ENCODE measurements around the gene TMEM184C. TPM values are rescaled to one million over a fixed set of nuclear protein-coding genes. Genes with fewer than 3 reads are reported as not detected.

Gene TMEM184C
- total RNA-seq, 1 donor from 2014 or later, result 29.8 TPM

DNA sequence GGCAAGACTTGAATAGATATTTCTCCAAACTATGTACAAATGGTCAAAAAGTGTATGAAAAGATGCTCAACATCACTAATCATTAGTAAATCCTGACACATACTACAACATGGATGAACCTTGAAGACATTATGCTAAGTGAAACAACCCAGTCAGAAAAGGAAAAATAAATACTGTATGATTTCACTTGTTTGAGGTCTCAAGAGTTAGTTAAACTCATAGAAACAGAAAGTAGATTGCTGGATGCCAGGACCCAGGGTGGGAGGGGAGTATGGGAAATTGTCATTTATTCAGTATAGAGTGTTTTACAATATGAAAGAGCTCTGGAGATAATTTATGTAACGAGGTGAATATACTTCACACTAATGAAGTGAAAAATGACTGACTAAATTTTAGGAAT, 34.4 kb downstream of the TMEM184C start:
- DNase-seq (ENCODE audit: low read depth in 2 of 2), result no peak

DNA sequence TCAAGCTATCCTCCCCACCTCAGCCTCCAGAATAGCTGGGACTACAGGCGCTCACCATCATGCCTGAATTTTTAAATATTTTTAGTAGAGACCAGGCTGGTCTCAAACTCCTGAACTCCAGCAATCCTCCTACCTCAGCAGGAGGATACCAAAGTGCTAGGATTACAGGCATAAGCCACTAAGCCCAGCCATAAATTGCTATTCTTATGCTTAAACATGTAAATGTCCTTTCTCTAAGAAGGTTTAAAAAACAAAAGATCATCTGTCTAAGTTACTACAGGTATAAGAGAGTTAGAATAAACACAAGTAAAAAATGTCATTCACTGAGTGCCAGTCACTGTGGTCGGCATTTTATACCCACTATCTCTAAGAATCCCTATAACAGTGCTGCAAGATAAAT, 38.4 kb downstream of the TMEM184C start:
- no peak for DNase-seq (ENCODE audit: low read depth in 2 of 2)

DNA sequence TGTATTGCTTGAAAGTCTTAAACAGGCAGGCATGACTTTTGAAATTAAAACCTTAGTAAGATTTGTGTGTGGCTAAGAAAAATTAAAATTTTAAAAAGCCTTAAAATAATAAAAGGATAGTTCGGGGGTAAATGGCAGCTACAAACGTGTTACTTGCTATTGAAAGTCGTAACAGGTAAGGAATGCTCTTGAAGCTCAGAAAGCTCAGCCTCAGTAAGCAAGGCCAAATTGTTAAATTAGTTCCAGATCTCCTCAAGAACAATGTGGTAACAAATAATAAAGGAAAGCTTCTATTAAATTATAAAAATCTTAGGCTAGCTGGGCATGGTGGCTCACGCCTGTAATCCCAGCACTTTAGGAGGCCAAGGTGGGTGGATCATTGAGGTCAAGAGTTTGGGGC, 41.3 kb downstream of the TMEM184C start:
- no peak for DNase-seq (ENCODE audit: low read depth in 2 of 2)

DNA sequence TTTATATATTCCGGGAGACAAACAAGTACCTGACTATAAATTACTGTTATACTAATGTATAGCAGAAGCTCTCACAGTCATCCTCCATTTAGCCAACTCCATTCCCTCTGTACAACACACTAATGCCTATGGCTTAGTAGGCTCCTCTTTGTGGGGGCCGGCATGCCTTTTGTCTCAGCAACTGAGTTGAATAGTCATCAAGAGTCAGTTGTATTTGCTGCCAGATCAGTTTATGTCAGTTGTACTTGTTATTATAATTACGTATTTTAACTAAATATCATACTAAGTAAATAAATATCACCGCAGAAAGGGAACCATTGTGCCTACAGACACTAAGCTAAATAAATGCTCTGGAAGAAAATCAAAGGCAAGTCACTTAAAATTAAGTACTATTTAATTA, 56.9 kb downstream of the TMEM184C start:
- no peak for DNase-seq (ENCODE audit: low read depth in 2 of 2)

DNA sequence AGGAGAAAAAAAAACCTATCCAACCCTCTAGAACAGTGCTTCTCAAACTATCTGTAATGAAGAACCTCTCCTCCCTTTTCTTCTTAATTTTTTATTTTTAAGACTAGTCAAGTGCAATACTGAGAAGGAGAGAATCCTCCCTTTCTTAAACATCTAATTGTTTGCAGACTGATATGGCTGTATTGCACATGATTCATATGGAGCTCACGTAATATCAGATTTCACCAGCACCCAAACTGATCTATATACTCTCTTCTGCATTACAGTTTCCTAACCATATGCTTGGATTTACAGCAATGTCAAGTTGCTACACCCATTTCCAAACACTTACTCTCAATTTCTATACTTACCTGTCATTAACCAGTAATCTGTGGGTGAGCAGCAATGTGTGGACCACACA, 57.3 kb downstream of the TMEM184C start:
- DNase-seq (ENCODE audit: low read depth in 2 of 2), result no peak

DNA sequence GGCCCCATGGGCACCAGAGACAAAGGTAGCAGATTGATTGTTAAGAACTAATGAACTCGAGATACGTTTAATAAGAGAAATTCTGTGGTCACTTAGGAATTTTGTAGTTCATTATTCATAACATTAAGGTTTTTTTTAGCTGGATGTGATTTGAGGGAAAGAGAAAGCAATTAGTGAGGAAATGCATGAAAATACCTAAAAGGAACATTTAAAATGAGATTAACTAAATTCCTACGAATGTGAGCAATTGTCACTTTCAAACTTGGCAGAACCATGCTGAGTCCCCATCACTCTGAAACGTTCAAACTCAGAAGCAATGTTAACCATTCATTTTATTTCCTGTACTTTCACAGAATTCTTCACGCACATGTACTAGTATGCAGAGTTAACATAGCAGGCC, 60.9 kb downstream of the TMEM184C start:
- no peak for DNase-seq (ENCODE audit: low read depth in 2 of 2)

DNA sequence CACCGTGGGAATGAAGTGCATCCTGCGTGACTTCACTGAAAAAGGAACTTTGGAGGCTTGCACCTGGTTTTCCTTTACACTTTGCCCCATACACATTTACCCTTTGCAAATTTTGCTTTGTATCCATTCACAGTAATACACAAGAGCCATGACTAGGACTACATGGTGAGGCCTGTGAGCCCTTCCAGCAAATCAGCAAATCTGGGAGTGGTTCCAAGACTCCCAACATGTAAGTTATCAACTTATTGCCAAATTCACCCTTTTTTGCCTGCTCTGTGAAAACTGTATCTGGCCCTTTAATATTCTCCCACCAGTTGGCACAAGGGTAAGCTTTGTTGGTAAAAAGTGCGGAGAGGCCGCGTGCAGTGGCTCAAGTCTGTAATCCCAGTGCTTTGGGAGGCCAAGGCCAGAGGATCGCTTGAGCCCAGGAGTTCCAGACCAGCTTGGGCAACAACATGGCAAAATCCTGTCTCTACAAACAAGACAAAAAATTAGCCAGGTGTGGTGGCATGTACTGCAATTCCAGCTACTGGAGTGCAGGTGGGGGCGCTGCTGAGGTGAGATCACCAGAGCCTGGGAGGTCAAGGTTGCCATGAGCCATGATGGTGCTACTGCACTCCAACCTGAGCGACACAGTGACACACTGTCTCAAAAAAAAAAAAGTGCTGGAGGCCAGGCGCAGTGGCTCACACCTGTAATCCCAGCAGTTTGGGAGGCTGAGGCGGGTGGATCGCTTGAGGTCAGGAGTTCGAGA, 61.8 kb downstream of the TMEM184C start:
- DNase-seq (ENCODE audit: low read depth in 2 of 2), result no peak

DNA sequence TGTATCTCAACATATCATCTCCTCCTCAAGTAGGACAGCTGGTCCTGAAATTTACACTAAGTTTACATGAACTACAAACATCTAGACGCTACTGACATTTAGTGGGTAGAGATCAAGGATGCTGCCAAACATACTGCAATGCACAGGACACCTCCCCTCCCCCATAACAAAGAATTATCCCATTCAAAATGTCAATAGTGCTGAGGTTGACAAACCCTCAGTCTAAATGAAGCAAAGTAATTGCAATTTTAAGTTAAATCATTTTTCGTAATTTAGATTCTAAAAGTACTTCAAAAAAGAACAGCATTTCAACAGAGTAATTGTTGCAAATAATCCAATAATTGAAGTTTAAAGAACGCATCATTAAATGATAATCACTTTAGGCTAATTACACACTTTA, 65.6 kb downstream of the TMEM184C start:
- no peak for DNase-seq (ENCODE audit: low read depth in 2 of 2)

DNA sequence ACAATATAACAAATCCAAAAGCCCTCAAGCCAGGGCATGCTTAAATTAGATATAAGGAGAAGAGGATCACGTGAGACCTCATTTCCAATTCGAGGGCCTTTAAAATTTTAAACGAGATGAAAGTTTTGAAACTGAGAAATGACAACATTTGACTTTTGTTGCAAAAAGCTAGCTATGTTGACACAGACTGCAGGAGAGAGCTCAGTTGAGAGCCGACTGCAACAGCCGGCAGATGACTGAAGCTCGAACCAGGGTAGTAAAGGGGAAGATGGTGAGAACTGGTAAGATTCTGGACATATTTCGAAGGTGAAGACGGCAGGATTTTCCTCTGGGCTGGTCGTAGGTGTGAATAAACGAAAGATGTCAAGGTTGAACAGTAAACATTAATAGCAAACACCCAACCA, 66.0 kb downstream of the TMEM184C start:
- peak; percentile 27 to 28 for DNase-seq (ENCODE audit: low read depth in 2 of 2)

DNA sequence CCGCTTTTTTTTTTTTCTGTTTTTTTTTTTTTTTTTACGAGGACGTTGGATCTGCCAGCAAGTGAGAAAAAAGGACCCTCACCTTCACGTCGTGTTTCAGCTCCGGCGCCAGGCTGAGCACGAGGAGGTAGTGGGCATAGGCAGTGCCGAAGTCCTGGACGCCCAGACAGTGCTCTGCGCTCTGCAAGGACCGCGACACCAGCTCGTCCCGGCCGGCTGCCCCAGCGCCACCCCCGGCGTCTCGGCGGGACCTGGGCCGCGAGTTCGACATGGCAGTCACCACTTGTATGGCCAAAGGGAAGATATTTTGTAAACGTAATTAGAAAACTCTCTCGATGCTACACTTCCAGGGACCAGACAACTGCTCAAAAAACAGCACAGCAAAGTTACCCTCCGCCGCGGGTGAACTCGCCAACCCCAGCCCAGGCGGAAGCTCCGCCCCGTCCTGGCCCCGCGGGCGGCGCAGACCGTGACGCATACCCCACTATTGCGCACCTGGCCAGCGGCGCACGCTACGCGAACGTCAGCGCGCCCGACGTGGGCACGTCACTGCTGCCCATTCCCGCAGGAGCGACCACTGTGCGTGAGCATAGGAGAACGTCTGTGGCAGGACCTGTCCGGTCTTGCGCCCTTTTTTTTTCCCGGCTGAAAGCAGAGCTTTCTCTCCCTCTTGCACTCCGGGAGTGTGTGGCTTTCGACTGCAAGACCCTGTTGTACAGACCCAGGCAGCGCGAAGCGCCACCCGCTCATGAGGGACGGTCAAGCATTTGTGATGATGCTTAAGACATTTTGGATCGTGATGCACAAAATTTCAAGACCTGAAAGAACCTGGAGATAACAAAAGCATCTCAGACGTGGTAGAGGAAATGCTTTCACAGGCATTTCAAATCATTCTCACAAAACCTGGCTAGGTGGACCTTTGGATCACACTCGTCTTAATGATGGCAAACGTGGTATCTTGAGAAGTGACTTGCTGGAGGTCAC, 66.8 kb downstream of the TMEM184C start, which contains the start of gene PRMT9:
Gene PRMT9 (minus strand): TSS at position 447 of the 984 bp plus-strand sequence. CDS start 176 bp downstream, at position 271.
- peak; percentile 94 to 95 for DNase-seq (ENCODE audit: low read depth in 2 of 2)

DNA sequence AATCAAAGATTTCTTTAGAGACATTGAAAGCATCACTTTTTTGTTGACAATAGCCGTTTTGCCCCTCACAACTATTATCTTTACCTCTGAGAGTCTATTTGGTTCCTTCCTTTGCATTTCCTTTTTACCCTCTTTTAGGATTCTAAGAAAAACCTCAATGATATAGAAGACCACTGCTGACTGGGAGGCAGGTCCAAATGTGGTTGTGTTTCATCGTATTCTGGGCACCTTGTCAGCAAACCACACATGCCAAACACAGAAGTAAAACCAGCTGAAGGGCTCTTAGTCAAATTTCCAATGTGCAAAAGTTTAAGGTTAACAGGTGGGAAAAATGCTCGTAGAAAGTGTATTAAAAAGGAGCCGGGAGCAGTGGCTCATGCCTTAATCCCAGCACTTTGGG, 71.9 kb downstream of the TMEM184C start:
- DNase-seq (ENCODE audit: low read depth in 2 of 2), result no peak

DNA sequence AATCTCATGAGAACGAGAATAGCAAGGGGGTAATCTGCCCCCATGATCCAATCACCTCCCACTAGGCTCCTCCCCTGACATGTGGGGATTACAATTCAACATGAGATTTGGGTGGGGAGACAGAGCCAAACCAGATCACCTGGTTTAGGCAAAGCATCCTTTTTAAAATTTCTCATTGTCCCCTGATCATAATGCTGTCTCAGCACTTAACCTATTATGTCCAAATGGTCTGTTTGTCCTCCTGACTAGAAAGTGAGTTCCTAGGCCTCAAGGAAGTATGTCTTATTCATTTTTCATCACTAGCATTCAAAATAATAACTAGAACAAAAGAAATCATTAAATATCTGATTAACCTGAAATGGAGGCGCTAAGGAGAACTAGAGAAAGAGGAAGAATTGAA, 74.6 kb downstream of the TMEM184C start:
- no peak for DNase-seq (ENCODE audit: low read depth in 2 of 2)

DNA sequence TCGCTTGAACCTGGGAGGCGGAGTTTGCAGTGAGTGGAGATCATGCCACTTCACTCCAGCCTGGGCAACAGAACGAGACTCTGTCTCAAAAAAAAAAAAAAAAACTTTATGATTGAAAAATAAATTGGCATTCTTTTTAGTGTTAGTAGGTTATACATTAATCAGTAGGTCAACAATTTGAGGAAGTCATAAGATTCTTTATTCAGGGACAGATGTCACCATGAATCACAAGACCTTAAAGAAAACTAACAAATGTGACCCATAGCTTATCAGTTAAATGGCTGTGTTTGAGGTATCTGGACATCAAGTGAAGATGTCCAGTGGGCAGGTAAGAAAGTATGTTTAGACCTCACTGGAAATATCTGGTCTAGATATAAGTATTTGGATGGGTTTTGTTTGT, 76.0 kb downstream of the TMEM184C start:
- no peak for DNase-seq (ENCODE audit: low read depth in 2 of 2)

DNA sequence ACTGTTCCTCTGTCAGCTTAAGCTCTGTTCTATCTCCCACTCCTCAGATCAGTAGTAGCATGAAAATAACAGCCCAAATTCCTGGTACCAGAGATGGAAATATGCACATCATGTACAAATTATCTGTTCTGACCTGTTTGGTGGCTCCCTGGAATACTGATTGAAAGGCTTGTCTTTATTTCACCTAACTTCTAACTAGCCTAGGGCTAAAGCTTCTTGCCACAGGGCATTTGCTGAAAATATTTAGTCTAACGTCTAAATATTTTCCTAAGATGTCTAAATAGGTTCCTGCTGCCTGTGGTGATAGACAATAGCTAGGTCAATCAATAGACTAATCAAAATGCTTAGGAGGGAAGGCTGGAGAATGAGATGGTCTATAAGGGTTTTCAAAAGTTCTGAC, 79.7 kb downstream of the TMEM184C start:
- DNase-seq (ENCODE audit: low read depth in 2 of 2), result no peak

DNA sequence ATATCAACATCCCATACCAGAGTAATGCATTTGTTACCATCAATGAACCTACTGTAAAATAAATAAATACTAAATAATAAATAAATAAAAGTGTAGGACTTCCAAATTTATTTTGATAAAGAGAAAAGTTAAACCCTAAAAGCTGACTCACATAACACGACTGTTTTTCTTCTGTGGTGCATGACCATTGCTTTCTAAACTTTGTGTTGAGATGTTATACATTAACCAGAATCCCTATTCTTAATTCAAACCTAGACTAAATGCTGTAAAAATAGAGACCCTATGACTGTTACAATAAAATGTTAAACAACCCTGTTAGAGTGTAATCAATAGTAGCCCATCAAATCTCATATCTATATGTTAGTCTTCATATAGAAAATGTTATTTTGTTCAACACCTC, 87.6 kb downstream of the TMEM184C start:
- DNase-seq (ENCODE audit: low read depth in 2 of 2), result no peak

DNA sequence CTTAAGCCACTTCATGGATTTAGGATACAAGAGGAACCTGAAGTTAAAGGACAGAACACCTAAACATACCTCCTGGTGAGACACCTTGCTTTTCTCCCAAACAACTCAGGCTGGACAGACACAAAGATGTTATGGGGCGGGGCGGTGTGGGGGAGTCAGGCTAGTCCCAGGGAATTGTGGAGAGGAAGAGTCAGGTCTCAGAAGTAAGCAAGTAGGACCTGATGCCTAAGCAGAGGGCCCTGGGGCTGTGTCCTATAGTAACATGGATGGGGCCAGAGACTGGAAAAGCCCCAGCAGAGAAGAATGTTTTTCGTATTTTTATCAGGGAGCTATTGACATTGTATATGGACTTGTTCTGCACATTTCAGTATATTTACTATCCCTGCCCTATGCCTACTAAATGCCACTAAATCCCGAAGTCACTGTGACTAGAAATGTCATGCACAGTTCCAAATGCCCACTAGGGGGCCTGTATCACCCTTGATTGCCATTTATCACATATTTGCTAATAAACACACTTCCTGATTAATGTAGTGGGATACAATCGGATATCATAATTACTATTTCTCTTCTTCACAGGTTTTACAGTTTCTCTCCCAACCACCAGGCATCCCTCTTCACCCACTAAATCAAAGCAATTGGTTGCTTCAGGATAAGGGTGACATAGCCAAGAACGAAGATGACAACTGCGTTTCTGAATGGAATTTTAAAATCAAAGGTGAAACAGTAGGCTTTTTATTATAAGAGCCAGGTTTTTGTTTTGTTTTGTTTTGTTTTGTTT, 90.9 kb downstream of the TMEM184C start:
- DNase-seq (ENCODE audit: low read depth in 2 of 2), result peak; percentile 63 to 74

DNA sequence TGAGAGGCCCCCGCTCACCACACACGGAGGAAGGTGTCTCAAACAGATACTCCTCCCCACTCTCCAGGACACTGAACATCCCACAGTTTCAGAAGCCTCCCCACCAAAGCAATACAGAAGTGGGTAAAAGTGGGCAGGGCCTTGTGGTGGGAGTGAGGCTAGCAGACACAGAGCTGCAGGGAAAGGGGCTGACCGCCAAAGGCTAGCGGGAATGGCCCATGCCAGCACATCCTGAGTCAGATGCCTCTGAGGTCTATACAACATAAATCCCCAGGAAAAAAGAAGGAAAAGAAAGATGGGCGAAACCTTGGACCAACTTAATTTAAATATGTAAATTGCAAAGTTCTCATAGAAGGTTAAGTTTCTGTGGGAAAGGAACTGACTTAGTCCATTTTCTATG, 92.8 kb downstream of the TMEM184C start:
- DNase-seq (ENCODE audit: low read depth in 2 of 2), result peak in 1 of 2 donors; percentile 57

DNA sequence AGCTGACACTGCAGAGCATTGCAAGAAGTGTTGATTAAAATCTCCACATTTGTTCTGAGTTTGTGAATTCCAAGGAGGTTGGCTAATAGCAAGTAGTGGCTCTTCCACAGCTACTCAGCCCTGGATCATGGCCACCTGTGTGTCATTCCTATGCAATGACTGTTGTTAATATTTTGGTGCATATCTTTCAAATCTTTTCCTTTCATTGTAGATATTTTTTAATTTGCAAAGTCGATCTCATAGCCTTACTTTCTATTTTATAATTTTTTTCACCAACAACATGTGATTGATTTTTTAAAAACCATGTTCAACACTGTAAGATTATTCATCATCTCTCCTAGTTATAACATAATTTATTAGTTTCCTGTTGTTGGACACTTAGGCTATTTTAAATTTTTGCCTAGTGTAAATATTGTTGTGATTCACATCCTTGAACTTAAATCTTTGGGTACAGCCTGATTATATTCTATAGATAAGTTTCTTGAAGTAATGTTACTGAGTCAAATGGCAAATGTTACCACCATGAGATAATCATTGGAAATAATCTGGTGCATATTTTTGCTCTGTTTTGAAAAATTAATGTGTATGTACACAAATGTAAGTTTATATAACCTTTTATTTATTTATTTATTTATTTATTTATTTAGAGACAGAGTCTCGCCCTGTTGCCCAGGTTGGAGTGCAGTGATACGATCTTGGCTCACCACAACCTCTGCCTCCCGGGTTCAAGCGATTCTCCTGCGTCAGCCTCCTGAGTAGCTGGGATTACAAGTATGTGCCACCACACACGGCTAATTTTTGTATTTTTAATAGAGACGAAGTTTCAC, 97.6 kb downstream of the TMEM184C start:
- DNase-seq (ENCODE audit: low read depth in 2 of 2), result peak in 1 of 2 donors; percentile 86

DNA sequence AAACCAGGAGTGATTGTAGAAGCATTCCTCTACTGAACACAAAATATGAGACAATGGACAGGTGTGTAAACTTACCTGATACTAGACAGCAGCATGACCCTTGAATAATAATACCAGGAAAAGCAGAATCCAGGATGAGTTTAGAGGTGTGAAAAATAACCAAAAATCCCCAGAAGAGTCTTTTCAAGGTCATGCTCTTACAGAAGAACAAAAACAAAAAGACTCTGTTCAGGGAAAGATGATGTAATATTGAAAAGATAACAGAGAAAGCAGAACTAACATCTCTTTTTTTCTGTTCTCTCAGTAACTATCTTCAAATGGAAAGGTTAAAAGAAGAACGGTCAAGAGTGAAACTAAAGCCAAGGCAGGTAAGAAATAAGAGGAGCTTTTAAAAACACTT, 100.7 kb downstream of the TMEM184C start:
- no peak for DNase-seq (ENCODE audit: low read depth in 2 of 2)

Data from lung microvascular endothelial cell (primary cell).